Omental fat pad (tissue), 4 donors: ENCODE measurements around the gene PAQR8. TPM values are rescaled to one million over a fixed set of nuclear protein-coding genes. Genes with fewer than 3 reads are reported as not detected.

Experiments used
- ATAC-seq: fragments of 150-250 bp; one replicate; pipeline ENCODE4 v1.9.1; 2016; ENCODE audit warnings: mild to moderate bottlenecking, moderate library complexity; ENCODE audit not compliant: low FRiP score
- DNase-seq: peaks from one replicate; pipeline ENCODE4 v3.0.0-alpha.2; 2019; ENCODE audit warnings: low spot score
- total RNA-seq, 4 donors: library from RNA; depleted of rRNA; stranded (reverse); fragments of >200 nt; gene quantifications; one replicate each; pipeline ENCODE4 v1.1.0, GENCODE V29; 2016
- TF ChIP-seq, protein P1 (sequence below), 3 donors: fragments of 450-650 bp; IDR thresholded peaks; one replicate each; pipeline ENCODE4 v1.5.1; 2016 to 2017; ENCODE audit warnings: antibody characterized with exemption in 3 of 3, mild to moderate bottlenecking in 3 of 3, moderate library complexity in 2 of 3

Gene PAQR8
- total RNA-seq, 4 donors from 2014 or later = 1.5 to 7.9 (median 3.6) TPM

DNA sequence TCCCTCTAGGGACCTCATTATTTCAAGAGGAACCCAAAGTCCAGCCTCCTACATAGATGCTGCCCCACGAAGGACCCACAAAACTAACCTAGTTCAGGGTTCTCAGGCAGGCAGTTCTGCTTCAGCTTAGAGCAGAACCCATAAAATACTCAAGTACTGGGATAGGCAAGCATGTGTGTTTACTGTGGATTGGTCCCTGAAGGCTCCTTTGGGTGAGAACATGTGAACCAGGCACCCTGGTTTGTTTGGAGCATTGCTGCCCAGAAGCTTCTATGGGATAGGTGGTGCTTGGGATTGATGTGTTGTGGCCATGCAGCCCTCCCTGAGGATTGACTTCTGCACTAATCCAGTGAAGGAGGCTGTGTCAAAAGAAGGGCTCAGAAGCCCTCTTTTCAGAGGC is 43.3 kb downstream of the PAQR8 start:
- TF ChIP-seq, protein P1, sequence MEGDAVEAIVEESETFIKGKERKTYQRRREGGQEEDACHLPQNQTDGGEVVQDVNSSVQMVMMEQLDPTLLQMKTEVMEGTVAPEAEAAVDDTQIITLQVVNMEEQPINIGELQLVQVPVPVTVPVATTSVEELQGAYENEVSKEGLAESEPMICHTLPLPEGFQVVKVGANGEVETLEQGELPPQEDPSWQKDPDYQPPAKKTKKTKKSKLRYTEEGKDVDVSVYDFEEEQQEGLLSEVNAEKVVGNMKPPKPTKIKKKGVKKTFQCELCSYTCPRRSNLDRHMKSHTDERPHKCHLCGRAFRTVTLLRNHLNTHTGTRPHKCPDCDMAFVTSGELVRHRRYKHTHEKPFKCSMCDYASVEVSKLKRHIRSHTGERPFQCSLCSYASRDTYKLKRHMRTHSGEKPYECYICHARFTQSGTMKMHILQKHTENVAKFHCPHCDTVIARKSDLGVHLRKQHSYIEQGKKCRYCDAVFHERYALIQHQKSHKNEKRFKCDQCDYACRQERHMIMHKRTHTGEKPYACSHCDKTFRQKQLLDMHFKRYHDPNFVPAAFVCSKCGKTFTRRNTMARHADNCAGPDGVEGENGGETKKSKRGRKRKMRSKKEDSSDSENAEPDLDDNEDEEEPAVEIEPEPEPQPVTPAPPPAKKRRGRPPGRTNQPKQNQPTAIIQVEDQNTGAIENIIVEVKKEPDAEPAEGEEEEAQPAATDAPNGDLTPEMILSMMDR (IDR thresholded peaks at IDR 0.05) = no peak
- DNase-seq = no peak
- no peak for ATAC-seq

DNA sequence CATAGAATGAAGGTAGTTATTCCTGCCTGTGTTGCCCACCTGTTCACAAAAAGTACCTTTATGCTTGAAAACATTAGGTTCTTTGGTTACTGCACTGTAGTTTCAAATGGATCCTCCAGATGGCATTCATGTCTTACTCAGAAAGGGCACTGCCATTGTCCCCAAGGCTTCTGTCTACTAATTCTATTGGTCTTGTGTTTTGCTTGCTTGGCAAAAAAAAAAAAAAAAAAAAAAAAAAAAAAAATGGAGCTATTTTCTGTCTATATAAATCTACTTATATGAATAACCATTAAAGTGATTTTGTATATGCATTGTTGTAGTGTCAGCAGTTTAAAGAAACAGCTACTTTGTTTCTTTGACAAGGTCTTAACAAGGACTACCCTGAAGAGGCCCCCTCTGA is 45.5 kb downstream of the PAQR8 start:
- no peak for DNase-seq
- TF ChIP-seq, protein P1 (IDR thresholded peaks at IDR 0.05) = no peak
- no peak for ATAC-seq

DNA sequence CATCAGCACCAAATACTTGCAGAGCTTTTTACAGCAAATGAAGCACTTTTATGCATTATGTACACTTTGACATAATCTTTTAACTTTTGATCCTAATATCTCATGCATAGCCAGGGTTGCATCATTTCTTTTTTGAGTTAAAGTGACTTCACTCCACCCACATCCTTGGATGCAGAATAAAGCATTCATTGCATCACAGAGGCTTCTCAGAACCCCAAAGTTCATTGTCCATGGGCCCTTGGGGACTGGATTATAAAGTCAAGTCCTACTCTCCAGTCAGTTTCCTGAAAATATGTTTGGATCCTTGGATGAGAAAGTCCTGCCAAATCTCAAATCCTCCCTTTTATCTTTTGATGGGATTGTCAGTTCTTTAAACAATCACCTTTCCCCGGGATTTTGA is 47.5 kb downstream of the PAQR8 start:
- DNase-seq (no peak), ATAC-seq (no peak)
- TF ChIP-seq, protein P1 (IDR thresholded peaks at IDR 0.05) = no peak

DNA sequence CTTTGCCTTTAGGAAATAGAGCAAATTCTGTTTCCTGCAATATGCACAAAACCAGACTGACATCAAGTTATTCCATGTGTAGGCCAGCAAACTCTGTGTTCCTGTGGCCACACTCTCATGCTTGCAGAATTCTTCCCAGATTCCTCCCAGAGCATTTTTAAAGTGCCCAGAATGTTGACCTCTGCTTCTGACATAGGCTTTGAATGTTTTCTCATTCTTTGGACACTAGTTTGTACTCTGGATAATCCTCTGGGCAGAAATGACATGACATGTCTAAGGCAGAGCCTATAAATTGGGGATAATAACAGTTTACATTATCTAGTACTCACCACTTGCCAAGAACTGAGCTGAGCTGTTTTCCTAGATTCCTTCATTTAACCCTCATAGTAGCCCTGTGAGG is 49.0 kb downstream of the PAQR8 start:
- DNase-seq (no peak), ATAC-seq (no peak)
- TF ChIP-seq, protein P1 (IDR thresholded peaks at IDR 0.05) = no peak

DNA sequence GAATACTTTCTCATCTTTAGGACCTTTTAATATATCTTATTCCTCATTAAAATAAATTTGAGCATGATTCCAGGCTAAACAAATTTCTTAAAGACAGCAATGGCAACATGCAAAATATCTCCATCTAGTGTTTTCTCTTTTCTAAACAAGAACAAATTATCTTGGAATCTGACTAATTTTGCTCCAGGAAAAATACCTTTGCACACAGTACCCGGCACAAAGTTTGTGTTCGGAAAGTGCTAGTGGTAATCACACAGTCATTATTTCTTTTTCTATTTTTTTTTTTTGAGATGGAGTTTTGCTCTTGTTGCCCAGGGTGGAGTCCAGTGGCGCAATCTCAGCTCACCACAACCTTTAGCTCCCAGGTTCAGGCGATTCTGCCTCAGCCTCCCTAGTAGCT is 50.0 kb downstream of the PAQR8 start:
- ATAC-seq (no peak), DNase-seq (no peak)
- TF ChIP-seq, protein P1 (IDR thresholded peaks at IDR 0.05) = no peak

DNA sequence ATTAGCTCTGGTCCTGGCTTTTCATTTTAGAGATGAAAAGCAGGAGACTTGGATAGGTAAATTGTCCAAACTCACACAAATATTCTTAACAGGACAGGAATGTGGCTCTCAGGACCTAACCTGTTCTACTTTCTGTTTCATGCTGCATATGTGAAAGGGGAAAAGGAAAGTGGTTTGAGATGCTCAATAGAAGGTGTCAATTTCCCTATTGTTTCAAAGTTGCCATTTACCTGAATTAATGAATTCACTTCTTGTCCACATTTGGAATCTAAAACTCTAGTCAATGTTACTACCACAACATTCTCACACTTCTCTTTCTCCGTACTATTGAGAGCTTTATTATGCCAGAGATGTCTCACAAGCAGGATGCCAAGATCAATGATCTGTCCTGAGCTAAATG is 53.4 kb downstream of the PAQR8 start:
- no peak for DNase-seq
- ATAC-seq = no peak
- TF ChIP-seq, protein P1 (IDR thresholded peaks at IDR 0.05) = no peak

DNA sequence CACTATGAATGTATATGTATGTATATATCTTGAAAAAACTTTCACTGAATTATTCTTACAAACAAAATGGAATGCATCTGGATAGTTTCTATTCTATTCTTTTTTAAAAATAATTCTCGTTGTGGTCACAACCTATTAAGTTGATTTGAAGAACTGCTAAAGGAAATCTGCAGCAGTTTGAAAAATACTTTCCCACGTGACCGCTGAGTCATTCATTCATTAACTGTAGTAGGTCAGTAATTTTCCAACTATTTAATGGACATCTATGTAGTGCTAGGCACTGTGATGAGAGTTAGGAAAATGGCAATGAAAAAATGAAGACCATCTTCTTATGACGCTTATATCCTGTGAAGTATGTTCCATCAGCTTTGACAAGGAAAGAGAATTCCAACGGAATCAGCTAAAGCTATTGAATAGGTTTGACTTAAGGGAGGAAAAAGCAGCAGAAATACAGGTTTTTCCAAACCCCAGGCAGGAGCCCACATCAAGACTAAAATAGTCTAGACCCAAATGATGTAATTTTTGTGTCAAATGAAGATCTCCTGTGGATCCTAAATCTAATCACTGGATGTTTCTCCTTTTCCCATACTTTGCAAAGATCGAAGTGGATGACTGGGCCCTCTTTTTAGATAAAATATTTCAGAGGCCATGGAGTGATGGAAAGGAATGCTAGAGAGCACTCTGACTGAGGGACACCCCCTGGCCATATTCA is 54.1 kb downstream of the PAQR8 start:
- ATAC-seq (no peak), DNase-seq (no peak)
- TF ChIP-seq, protein P1 (IDR thresholded peaks at IDR 0.05) = no peak
